HL-60/S4 (cell line): ENCODE measurements around the gene LRIG3.
"Not testable (repeated sequence)": the region's sequence is repeated elsewhere in the genome, so short reads cannot be mapped to it uniquely, and the experiment has no call there.

Experiments
- in situ Hi-C: fragments of 300-500 bp; cut with MboI; formaldehyde crosslinking; loops from 2 replicates; pipeline ENCODE4 v1.14.3; 2022; ENCODE audit warnings: low sequenced_read_pairs

Gene LRIG3, protein sequence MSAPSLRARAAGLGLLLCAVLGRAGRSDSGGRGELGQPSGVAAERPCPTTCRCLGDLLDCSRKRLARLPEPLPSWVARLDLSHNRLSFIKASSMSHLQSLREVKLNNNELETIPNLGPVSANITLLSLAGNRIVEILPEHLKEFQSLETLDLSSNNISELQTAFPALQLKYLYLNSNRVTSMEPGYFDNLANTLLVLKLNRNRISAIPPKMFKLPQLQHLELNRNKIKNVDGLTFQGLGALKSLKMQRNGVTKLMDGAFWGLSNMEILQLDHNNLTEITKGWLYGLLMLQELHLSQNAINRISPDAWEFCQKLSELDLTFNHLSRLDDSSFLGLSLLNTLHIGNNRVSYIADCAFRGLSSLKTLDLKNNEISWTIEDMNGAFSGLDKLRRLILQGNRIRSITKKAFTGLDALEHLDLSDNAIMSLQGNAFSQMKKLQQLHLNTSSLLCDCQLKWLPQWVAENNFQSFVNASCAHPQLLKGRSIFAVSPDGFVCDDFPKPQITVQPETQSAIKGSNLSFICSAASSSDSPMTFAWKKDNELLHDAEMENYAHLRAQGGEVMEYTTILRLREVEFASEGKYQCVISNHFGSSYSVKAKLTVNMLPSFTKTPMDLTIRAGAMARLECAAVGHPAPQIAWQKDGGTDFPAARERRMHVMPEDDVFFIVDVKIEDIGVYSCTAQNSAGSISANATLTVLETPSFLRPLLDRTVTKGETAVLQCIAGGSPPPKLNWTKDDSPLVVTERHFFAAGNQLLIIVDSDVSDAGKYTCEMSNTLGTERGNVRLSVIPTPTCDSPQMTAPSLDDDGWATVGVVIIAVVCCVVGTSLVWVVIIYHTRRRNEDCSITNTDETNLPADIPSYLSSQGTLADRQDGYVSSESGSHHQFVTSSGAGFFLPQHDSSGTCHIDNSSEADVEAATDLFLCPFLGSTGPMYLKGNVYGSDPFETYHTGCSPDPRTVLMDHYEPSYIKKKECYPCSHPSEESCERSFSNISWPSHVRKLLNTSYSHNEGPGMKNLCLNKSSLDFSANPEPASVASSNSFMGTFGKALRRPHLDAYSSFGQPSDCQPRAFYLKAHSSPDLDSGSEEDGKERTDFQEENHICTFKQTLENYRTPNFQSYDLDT

DNA sequence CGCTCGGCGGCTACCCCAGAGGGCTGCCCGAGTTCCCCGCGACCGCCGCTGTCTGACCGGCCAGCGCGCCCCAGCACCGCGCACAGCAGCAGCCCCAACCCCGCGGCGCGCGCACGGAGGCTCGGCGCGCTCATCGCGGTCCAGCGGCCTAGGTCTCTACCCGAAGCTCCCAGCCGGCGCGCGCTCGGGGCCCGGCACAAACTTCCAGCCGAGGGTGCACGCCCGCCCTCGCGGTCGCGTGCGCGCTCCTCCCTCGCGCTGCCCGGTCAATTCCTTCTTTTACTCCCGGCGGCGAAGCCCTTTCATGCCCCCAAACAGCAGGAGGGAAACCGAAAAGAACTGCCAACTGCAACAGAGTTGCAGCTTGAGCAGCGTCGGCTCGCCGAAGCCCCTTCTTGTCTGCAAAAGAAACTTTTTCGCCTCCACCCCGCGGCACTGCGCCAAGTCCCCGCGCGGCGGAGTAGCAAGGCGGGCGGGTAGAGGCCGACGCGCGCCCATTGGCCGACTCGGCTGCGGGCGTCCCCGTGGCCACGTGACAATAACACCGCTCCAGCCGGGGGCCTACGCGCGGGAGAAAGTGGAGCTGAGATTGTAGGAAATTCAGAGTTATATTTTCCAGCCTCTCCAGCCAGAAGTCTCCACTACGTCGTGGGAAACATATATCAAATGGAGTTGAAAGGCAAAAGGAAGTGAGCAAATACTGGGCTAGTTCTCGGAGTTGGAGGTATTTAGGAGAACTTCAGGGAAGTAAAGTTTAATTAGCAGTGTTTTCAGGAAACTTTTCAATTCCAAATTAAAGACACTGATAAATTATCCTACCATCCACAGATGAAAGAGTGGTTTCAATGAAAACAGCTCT, at the start of gene LRIG3:
TSS of gene LRIG3 (minus strand) at position 403 of the 859 bp plus-strand sequence. CDS start at position 134, 269 bp downstream.
- in situ Hi-C loops, result no loop called here

DNA sequence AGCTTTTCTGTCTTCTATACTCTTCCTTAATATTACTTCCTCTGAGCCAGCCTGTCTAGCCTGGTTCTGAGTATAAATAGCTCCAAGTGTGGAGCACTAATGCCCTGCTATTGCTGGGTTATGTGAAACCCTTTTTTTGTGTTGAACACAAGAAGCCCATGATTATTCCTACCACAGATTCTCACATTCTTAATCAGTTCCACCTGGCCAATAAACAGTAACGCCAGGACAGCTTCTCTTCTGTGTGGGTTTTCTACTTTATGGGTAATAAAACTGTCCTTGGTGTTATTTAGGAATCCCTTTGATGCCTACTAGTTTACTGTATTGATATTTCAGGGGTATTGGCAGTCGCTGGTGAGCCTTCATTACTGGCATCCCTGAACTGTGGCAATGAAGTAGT, 48.9 kb upstream of the LRIG3 start:
- in situ Hi-C loops, result no loop called here

DNA sequence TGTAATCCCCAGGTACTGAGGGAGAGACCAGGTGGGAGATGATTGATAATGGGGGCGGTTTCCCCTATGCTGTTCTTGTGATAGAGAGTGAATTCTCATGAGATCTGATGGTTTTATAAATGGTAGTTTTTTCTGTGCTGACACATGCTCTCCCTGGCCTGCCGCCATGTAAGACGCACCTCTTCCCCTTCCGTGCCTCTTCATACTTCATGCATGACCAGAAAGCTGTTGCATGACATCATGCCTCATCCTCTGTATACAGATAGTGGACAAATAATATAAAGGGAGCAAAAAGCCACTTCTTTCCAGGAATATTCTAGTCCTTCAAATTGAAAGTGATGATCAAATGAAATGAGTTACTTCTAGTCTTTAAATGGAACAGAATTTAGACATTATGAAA, 47.3 kb upstream of the LRIG3 start:
- in situ Hi-C loops, result no loop called here

DNA sequence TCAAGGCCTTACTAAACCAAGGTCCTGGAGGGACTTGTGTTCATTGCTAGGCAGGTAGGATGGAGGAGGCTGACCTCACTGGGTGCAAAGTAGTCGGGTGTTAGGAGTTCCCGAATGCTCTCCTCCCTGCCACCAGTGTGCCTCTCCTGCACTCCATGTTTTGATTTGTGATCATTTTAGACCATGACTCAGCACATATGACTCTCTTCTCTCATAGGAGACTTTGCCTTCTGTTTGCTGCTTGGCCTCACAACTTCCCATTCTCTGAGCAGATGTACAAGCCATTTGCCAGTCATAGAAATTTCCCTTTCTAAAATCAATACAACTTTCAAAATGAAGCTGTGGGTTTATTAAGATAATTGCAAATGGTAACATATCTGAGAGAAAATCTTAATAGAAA, 46.6 kb upstream of the LRIG3 start:
- in situ Hi-C loops, result no loop called here

- in situ Hi-C loops, result no loop called here
Observed at GRCh38 chr12:58965568-58965967, 45.3 kb upstream of the LRIG3 start.

GRCh38 chr12:58963844-58964243, 43.5 kb upstream of the LRIG3 start:
- in situ Hi-C loops, result no loop called here

GRCh38 chr12:58961906-58962305, 41.6 kb upstream of the LRIG3 start:
- in situ Hi-C loops, result no loop called here

GRCh38 chr12:58961166-58961565, 40.9 kb upstream of the LRIG3 start:
- in situ Hi-C loops, result no loop called here

DNA sequence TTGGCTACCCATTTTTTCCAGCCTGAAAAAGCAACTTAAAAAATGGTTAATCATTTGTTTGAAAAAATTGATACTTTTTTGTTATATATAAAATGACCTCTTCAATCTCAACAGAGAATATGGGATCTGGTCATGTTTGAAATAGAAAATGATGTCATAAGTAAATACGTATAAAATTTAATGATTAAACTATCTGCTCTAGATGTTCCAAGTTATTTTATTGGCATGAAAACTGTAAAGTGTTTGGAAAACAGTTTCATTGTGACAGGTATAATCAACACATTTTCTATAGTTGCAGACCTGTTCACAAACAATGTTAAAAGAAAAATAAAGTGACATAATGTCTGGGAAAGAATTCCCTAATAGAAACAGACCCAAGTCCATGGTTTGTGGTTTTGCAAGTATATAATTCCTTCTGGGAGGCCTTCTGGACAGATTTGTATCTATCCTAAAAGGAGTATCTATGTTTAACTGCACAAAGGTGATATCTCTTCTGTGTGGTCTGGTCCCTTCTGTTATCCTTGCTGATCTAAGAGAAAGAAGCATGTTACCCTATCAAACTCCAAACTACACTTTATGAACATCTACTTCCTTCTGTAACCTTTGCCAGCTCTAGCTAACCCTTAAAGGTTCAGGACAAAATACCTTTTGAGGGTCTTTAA, 39.5 kb upstream of the LRIG3 start:
- in situ Hi-C loops, result no loop called here

DNA sequence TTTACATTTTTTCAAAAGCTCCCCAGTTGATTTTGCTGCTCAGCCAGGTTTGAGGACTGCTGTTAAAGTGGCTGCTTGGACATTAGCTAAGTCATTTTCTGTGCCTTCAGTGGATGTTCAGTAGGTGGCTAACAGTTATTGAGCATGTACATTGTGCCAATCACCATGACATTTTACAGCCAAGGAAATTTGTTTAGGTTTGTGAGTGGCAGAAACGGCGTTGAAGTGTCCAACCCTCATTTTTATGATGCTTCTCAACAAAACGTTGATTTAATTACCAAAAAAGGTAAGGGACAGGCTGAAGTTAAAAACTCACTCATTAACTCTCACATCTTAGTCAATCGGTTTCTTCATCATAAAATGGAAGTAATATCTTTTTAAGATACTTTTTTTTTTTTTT, 37.0 kb upstream of the LRIG3 start:
- in situ Hi-C loops, result no loop called here

- in situ Hi-C loops, result no loop called here
Observed at GRCh38 chr12:58955849-58956248, 35.5 kb upstream of the LRIG3 start.

- in situ Hi-C loops, result no loop called here
Observed at GRCh38 chr12:58954002-58954401, 33.7 kb upstream of the LRIG3 start.

- in situ Hi-C loops, result no loop called here
Observed at GRCh38 chr12:58950739-58951100, 30.4 kb upstream of the LRIG3 start.

- in situ Hi-C loops, result not testable (repeated sequence)
Observed at GRCh38 chr12:58949954-58950738, 29.8 kb upstream of the LRIG3 start.

- in situ Hi-C loops, result no loop called here
Observed at GRCh38 chr12:58943079-58943478, 22.8 kb upstream of the LRIG3 start.

- in situ Hi-C loops, result no loop called here
Observed at GRCh38 chr12:58942345-58942744, 22.0 kb upstream of the LRIG3 start.

- in situ Hi-C loops, result no loop called here
Observed at GRCh38 chr12:58939399-58940100, 19.2 kb upstream of the LRIG3 start.

DNA sequence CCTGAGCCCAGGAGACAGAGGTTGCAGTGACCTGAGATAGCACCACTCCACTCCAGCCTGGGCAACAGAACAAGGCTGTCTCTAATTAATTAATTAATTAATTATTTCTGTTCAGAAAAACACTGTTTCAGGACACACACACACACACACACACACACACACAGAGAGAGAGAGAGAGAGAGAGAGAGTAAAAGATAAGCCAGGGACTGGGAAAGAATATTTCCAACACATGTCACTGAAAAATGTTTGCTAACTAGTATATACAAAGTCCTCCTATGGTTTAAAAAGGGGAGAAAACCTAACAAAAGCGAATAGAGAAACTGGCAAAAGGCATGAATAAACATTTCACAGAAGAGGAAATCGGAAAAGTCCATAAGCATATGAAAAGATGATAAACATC, 18.1 kb upstream of the LRIG3 start:
- in situ Hi-C loops, result no loop called here

- in situ Hi-C loops, result no loop called here
Observed at GRCh38 chr12:58934528-58934927, 14.2 kb upstream of the LRIG3 start.
